Karpas-422 (cell line): ENCODE measurements around the gene HPGDS. TPM values are rescaled to one million over a fixed set of nuclear protein-coding genes. Genes with fewer than 3 reads are reported as not detected.

Experiments used
- DNase-seq: peaks from one replicate; pipeline ENCODE4 v3.0.0-alpha.2; 2015
- H2AFZ ChIP-seq: fragments of 200-600 bp; sonication (generic); 2 replicates; pipeline ENCODE4 v1.6.1; 2014; ENCODE audit warnings: antibody characterized with exemption, low read length, mixed read lengths
- H3K27ac ChIP-seq: fragments of 200-600 bp; sonication (generic); 2 replicates; pipeline ENCODE4 v1.5.1; 2014; ENCODE audit warnings: mild to moderate bottlenecking, low read length, moderate library complexity
- H3K27me3 ChIP-seq: fragments of 200-600 bp; sonication (generic); 2 replicates; pipeline ENCODE4 v1.6.1; 2014; ENCODE audit warnings: low read length, mixed read lengths
- H3K36me3 ChIP-seq: fragments of 200-600 bp; sonication (generic); 2 replicates; pipeline ENCODE4 v1.6.1; 2014; ENCODE audit warnings: low read length, mixed read lengths; ENCODE audit not compliant: insufficient read depth
- H3K4me1 ChIP-seq: fragments of 200-600 bp; sonication (generic); 2 replicates; pipeline ENCODE4 v1.6.1; 2014; ENCODE audit warnings: mild to moderate bottlenecking, low read length, mixed read lengths
- H3K4me2 ChIP-seq: fragments of 200-600 bp; sonication (generic); 2 replicates; pipeline ENCODE4 v1.6.1; 2014; ENCODE audit warnings: low read length, low read depth, mild to moderate bottlenecking; ENCODE audit not compliant: poor library complexity, severe bottlenecking
- H3K4me3 ChIP-seq: fragments of 200-600 bp; sonication (generic); 2 replicates; pipeline ENCODE4 v1.5.1; 2014; ENCODE audit warnings: mild to moderate bottlenecking, antibody characterized with exemption, low read length, mixed read lengths
- H3K79me2 ChIP-seq: fragments of 200-600 bp; sonication (generic); 2 replicates; pipeline ENCODE4 v1.6.1; 2014; ENCODE audit warnings: mild to moderate bottlenecking, low read length, mixed read lengths
- H3K9ac ChIP-seq: fragments of 200-600 bp; sonication (generic); 2 replicates; pipeline ENCODE4 v1.6.0; 2014; ENCODE audit warnings: low read length
- H3K9me2 ChIP-seq: fragments of 200-600 bp; sonication (generic), shearing (Covaris generic); replicated peaks from 2 replicates; pipeline ENCODE4 v1.6.0; 2014; ENCODE audit warnings: mild to moderate bottlenecking, low read length, moderate library complexity; ENCODE audit not compliant: insufficient read depth
- H3K9me3 ChIP-seq: fragments of 300-700, 200-600 bp; sonication (generic); 2 replicates; pipeline ENCODE4 v1.6.1; 2014; ENCODE audit warnings: low read length, mixed read lengths
- H4K20me1 ChIP-seq: fragments of 200-600 bp; sonication (generic); 2 replicates; pipeline ENCODE4 v1.6.1; 2014; ENCODE audit warnings: mild to moderate bottlenecking, antibody characterized with exemption, low read length, low read depth; ENCODE audit not compliant: insufficient read depth
- total RNA-seq: library from RNA; depleted of rRNA; stranded (reverse); fragments of >200 nt; shearing (Covaris generic); gene quantifications from 2 replicates; pipeline ENCODE4 v1.2.3, GENCODE V29; 2014; ENCODE audit warnings: low replicate concordance

HPGDS gene
- total RNA-seq, 1 experiment from 2014 or later: not detected

- Histone ChIP-seq H3K27me3 (no peaks in the 10 kb centered on the region), H4K20me1 (no peaks in the 10 kb centered on the region), H3K4me2 (no peak overlapping the region), H3K4me3 (no peak overlapping the region), H3K9me3 (no peaks in the 10 kb centered on the region), H3K79me2 (no peaks in the 10 kb centered on the region), H2AFZ (no peak overlapping the region), H3K9ac (no peak overlapping the region), H3K4me1 (no peaks in the 10 kb centered on the region), H3K36me3 (no peaks in the 10 kb centered on the region), H3K9me2 (no peaks in the 10 kb centered on the region), H3K27ac (no peak overlapping the region)
- DNase-seq: no peak
Observed at GRCh38 chr4:94352996-94353395, 10.4 kb upstream of the HPGDS start.

- H3K79me2 ChIP-seq: no peaks in the 10 kb centered on the region
- H3K36me3 ChIP-seq: no peaks in the 10 kb centered on the region
- H3K27ac ChIP-seq: no peak overlapping the region
- no peak overlapping the region for H3K9ac ChIP-seq
- no peaks in the 10 kb centered on the region for H4K20me1 ChIP-seq
- no peak overlapping the region for H3K4me2 ChIP-seq
- H2AFZ ChIP-seq: no peak overlapping the region
- no peak overlapping the region for H3K4me3 ChIP-seq
- no peak for DNase-seq
- no peaks in the 10 kb centered on the region for H3K4me1 ChIP-seq
- H3K9me2 ChIP-seq: no peaks in the 10 kb centered on the region
- H3K9me3 ChIP-seq: no peaks in the 10 kb centered on the region
- H3K27me3 ChIP-seq: no peaks in the 10 kb centered on the region
Observed at GRCh38 chr4:94352163-94352562, 9.5 kb upstream of the HPGDS start.

GRCh38 chr4:94351319-94351718, 8.7 kb upstream of the HPGDS start:
- Histone ChIP-seq H3K9ac (no peak overlapping the region), H3K27ac (no peak overlapping the region), H3K4me3 (no peak overlapping the region), H3K4me1 (no peaks in the 10 kb centered on the region), H3K9me3 (no peaks in the 10 kb centered on the region), H3K9me2 (no peaks in the 10 kb centered on the region), H3K79me2 (no peaks in the 10 kb centered on the region), H3K27me3 (no peaks in the 10 kb centered on the region), H3K36me3 (no peaks in the 10 kb centered on the region), H2AFZ (no peak overlapping the region), H3K4me2 (no peak overlapping the region), H4K20me1 (no peaks in the 10 kb centered on the region)
- no peak for DNase-seq

- Histone ChIP-seq H3K9me3 (no peaks in the 10 kb centered on the region), H2AFZ (no peak overlapping the region), H3K27me3 (no peaks in the 10 kb centered on the region), H3K79me2 (no peaks in the 10 kb centered on the region), H3K4me3 (no peak overlapping the region), H3K4me1 (no peaks in the 10 kb centered on the region), H3K27ac (no peak overlapping the region), H3K4me2 (no peak overlapping the region), H3K36me3 (no peaks in the 10 kb centered on the region), H4K20me1 (no peaks in the 10 kb centered on the region), H3K9me2 (no peaks in the 10 kb centered on the region), H3K9ac (no peak overlapping the region)
- DNase-seq: no peak
Observed at GRCh38 chr4:94350095-94350494, 7.5 kb upstream of the HPGDS start.

- no peaks in the 10 kb centered on the region for H4K20me1 ChIP-seq
- H3K4me3 ChIP-seq: no peak overlapping the region
- H3K4me1 ChIP-seq: no peaks in the 10 kb centered on the region
- no peaks in the 10 kb centered on the region for H3K9me3 ChIP-seq
- no peaks in the 10 kb centered on the region for H3K36me3 ChIP-seq
- no peak overlapping the region for H2AFZ ChIP-seq
- no peak for DNase-seq
- H3K79me2 ChIP-seq: no peaks in the 10 kb centered on the region
- H3K9me2 ChIP-seq: no peaks in the 10 kb centered on the region
- no peak overlapping the region for H3K4me2 ChIP-seq
- no peaks in the 10 kb centered on the region for H3K27me3 ChIP-seq
- H3K9ac ChIP-seq: no peak overlapping the region
- H3K27ac ChIP-seq: no peak overlapping the region
Observed at GRCh38 chr4:94349193-94349592, 6.6 kb upstream of the HPGDS start.

- H3K9ac ChIP-seq: no peak overlapping the region
- H3K4me3 ChIP-seq: no peak overlapping the region
- no peak overlapping the region for H3K27ac ChIP-seq
- DNase-seq: no peak
- H3K9me3 ChIP-seq: no peaks in the 10 kb centered on the region
- no peaks in the 10 kb centered on the region for H3K27me3 ChIP-seq
- H3K79me2 ChIP-seq: no peaks in the 10 kb centered on the region
- H2AFZ ChIP-seq: no peak overlapping the region
- no peaks in the 10 kb centered on the region for H3K36me3 ChIP-seq
- no peaks in the 10 kb centered on the region for H3K4me1 ChIP-seq
- no peaks in the 10 kb centered on the region for H3K9me2 ChIP-seq
- no peaks in the 10 kb centered on the region for H4K20me1 ChIP-seq
- no peak overlapping the region for H3K4me2 ChIP-seq
Observed at GRCh38 chr4:94348666-94349065, 6.0 kb upstream of the HPGDS start.

GRCh38 chr4:94346541-94346940, 3.9 kb upstream of the HPGDS start:
- DNase-seq: no peak
- Histone ChIP-seq H3K79me2 (no peaks in the 10 kb centered on the region), H3K27me3 (no peaks in the 10 kb centered on the region), H3K36me3 (no peaks in the 10 kb centered on the region), H3K4me2 (no peak overlapping the region), H2AFZ (no peak overlapping the region), H3K9me3 (no peaks in the 10 kb centered on the region), H3K9me2 (no peaks in the 10 kb centered on the region), H3K4me1 (no peaks in the 10 kb centered on the region), H3K4me3 (no peak overlapping the region), H3K9ac (no peak overlapping the region), H4K20me1 (no peaks in the 10 kb centered on the region), H3K27ac (no peak overlapping the region)

GRCh38 chr4:94345969-94346368, 3.3 kb upstream of the HPGDS start:
- H2AFZ ChIP-seq: no peak overlapping the region
- H3K4me3 ChIP-seq: no peak overlapping the region

GRCh38 chr4:94345266-94345665, 2.6 kb upstream of the HPGDS start:
- H2AFZ ChIP-seq: no peak overlapping the region
- H3K9ac ChIP-seq: no peak overlapping the region
- H3K9me2 ChIP-seq: no peaks in the 10 kb centered on the region
- no peak overlapping the region for H3K4me2 ChIP-seq
- no peak overlapping the region for H3K4me3 ChIP-seq
- H3K36me3 ChIP-seq: no peaks in the 10 kb centered on the region
- no peaks in the 10 kb centered on the region for H3K79me2 ChIP-seq
- H3K9me3 ChIP-seq: no peaks in the 10 kb centered on the region
- no peaks in the 10 kb centered on the region for H3K4me1 ChIP-seq
- H3K27ac ChIP-seq: no peak overlapping the region
- H3K27me3 ChIP-seq: no peaks in the 10 kb centered on the region
- H4K20me1 ChIP-seq: no peaks in the 10 kb centered on the region
- DNase-seq: no peak

More at GRCh38 chr4:94345969-94346368, 3.3 kb upstream of the HPGDS start:
- Histone ChIP-seq H3K4me1 (no peaks in the 10 kb centered on the region), H4K20me1 (no peaks in the 10 kb centered on the region), H3K9me2 (no peaks in the 10 kb centered on the region), H3K4me2 (no peak overlapping the region), H3K9ac (no peak overlapping the region), H3K9me3 (no peaks in the 10 kb centered on the region), H3K79me2 (no peaks in the 10 kb centered on the region), H3K27ac (no peak overlapping the region), H3K27me3 (no peaks in the 10 kb centered on the region), H3K36me3 (no peaks in the 10 kb centered on the region)
- DNase-seq: no peak
